Keratinocyte (primary cell): ENCODE measurements around the gene SLC35A5. TPM values are rescaled to one million over a fixed set of nuclear protein-coding genes. Genes with fewer than 3 reads are reported as not detected.
"Not testable (repeated sequence)": the region's sequence is repeated elsewhere in the genome, so short reads cannot be mapped to it uniquely, and the experiment has no call there.

Experiments used
- DNase-seq: peaks from one replicate; pipeline ENCODE4 v3.0.0-alpha.2; 2011; ENCODE audit warnings: low read depth, missing footprints, low spot score
- FAIRE-seq: peaks from 2 replicates; lab custom pipeline; 2011; peaks lifted over from hg19 to GRCh38; lab: Jason Lieb, UNC
- H2AFZ ChIP-seq: 2 replicates; pipeline ENCODE4 v1.6.0; 2012; ENCODE audit warnings: low read length, control low read depth, inconsistent platforms; ENCODE audit not compliant: control insufficient read depth
- H3K27ac ChIP-seq: 2 replicates; pipeline ENCODE4 v1.5.1; 2011; ENCODE audit warnings: low read length; ENCODE audit not compliant: control insufficient read depth, insufficient read depth
- H3K27me3 ChIP-seq: 3 replicates; pipeline ENCODE4 v1.6.0; 2011; ENCODE audit warnings: low read length; ENCODE audit not compliant: control insufficient read depth, insufficient read depth; ENCODE audit errors: extremely low read depth
- H3K36me3 ChIP-seq, 2 experiments: 2 replicates in 1 of 2; 3 replicates in 1 of 2; pipeline ENCODE4 v1.5.1; 2011; ENCODE audit warnings: low read length in 2 of 2, mild to moderate bottlenecking in 1 of 2; ENCODE audit not compliant: control insufficient read depth in 2 of 2, insufficient read depth in 2 of 2; ENCODE audit errors: extremely low read depth in 1 of 2
- H3K4me1 ChIP-seq: 3 replicates; pipeline ENCODE4 v1.5.1; 2011; ENCODE audit warnings: low read length; ENCODE audit not compliant: control insufficient read depth, insufficient read depth; ENCODE audit errors: extremely low read depth
- H3K4me2 ChIP-seq: 3 replicates; pipeline ENCODE4 v1.6.0; 2011; ENCODE audit warnings: low read depth, low read length; ENCODE audit not compliant: control insufficient read depth, insufficient read depth; ENCODE audit errors: extremely low read depth
- H3K4me3 ChIP-seq, 3 experiments: fragments of 200-600 bp in 1 of 3; sonication (generic) in 1 of 3; 2 replicates in 2 of 3; 3 replicates in 1 of 3; pipeline ENCODE4 v1.5.1; 2011 to 2016; ENCODE audit warnings: low read length in 3 of 3, mild to moderate bottlenecking in 3 of 3, control low read depth in 2 of 3, inconsistent platforms in 1 of 3, low read depth in 1 of 3, mixed read lengths in 1 of 3, mixed run types in 1 of 3, moderate library complexity in 1 of 3; ENCODE audit not compliant: control insufficient read depth in 2 of 3, insufficient read depth in 2 of 3; ENCODE audit errors: extremely low read depth in 1 of 3
- H3K79me2 ChIP-seq: 2 replicates; pipeline ENCODE4 v1.6.0; 2012; ENCODE audit warnings: low read length; ENCODE audit not compliant: control insufficient read depth, insufficient read depth
- H3K9ac ChIP-seq: 3 replicates; pipeline ENCODE4 v1.6.0; 2011; ENCODE audit warnings: low read length; ENCODE audit not compliant: control insufficient read depth, insufficient read depth; ENCODE audit errors: extremely low read depth
- H3K9me1 ChIP-seq: 3 replicates; pipeline ENCODE4 v1.6.0; 2011; ENCODE audit warnings: low read length; ENCODE audit not compliant: control insufficient read depth, insufficient read depth; ENCODE audit errors: extremely low read depth
- H3K9me3 ChIP-seq: 2 replicates; pipeline ENCODE4 v1.5.1; 2012; ENCODE audit warnings: low read depth, low read length; ENCODE audit not compliant: control insufficient read depth
- H4K20me1 ChIP-seq: 3 replicates; pipeline ENCODE4 v1.6.0; 2011; ENCODE audit warnings: low read length; ENCODE audit not compliant: control insufficient read depth, insufficient read depth; ENCODE audit errors: extremely low read depth
- CTCF ChIP-seq, 3 experiments: IDR thresholded peaks in 1 of 3; conservative IDR thresholded peaks in 1 of 3; optimal IDR thresholded peaks in 1 of 3; 2 replicates in 2 of 3; 3 replicates in 1 of 3; pipeline versions ENCODE3 to v1.5.1; 2011; ENCODE audit warnings: low read length in 3 of 3, mild to moderate bottlenecking in 3 of 3, moderate library complexity in 2 of 3, control low read depth in 1 of 3, inconsistent platforms in 1 of 3; ENCODE audit not compliant: insufficient read depth in 2 of 3; ENCODE audit errors: extremely low read depth in 1 of 3
- EZH2 ChIP-seq: IDR thresholded peaks from one replicate; pipeline ENCODE4 v1.6.1; 2012; ENCODE audit warnings: inconsistent platforms, mild to moderate bottlenecking, low read length, moderate library complexity
- dilution Hi-C: fragments of 300-500 bp; cut with MboI; formaldehyde crosslinking; loops from one replicate; pipeline ENCODE4 v1.7.0; 2020; ENCODE audit warnings: low sequenced_read_pairs; ENCODE audit not compliant: extremely low pct_ligation_motif_present
- polyA plus RNA-seq, 5 experiments: library from polyadenylated mRNA; depleted of rRNA in 3 of 5; stranded (reverse) in 3 of 5; stranded (forward) in 1 of 5; unstranded in 1 of 5; fragments of >200 nt; gene quantifications; 1 replicate in 1 of 5; 2 replicates in 3 of 5; 3 replicates in 1 of 5; pipeline versions ENCODE4 v1.2.1 to v1.2.3, GENCODE V29; 2011 to 2012; ENCODE audit warnings: missing spikeins in 2 of 5, low read depth in 1 of 5, low replicate concordance in 1 of 5

Gene SLC35A5
- polyA plus RNA-seq, 1 donor (not counting 4 experiments of a cell fraction or from before 2014, with no cell fraction given), result 31.8 TPM

- no peak for DNase-seq
Measured at GRCh38 chr3:112519424-112520001, 42.3 kb upstream of the SLC35A5 start.

GRCh38 chr3:112524127-112524526 is 37.7 kb upstream of the SLC35A5 start:
- not testable (repeated sequence) for H3K36me3 ChIP-seq, H3K9me1 ChIP-seq, FAIRE-seq, H3K27ac ChIP-seq, H3K4me2 ChIP-seq, H4K20me1 ChIP-seq, H3K4me1 ChIP-seq, H3K9me3 ChIP-seq, H3K4me3 ChIP-seq, H2AFZ ChIP-seq, H3K9ac ChIP-seq, DNase-seq, H3K79me2 ChIP-seq, H3K27me3 ChIP-seq
- dilution Hi-C loops, result loop anchor here (25.0 kb wide), 1 partner anchor 187 kb away; the partner anchor contains the start of gene CD200

More at GRCh38 chr3:112519424-112520001, 42.3 kb upstream of the SLC35A5 start:
- H3K9me3 ChIP-seq, result no peaks in the 10 kb centered on the region
- no peak overlapping the region for H3K4me2 ChIP-seq
- no peaks in the 10 kb centered on the region for H3K36me3 ChIP-seq
- no peak overlapping the region for H3K4me3 ChIP-seq
- no peak overlapping the region for H3K9ac ChIP-seq
- no peaks in the 10 kb centered on the region for H3K79me2 ChIP-seq
- H3K27ac ChIP-seq, result no peak overlapping the region
- TF ChIP-seq CTCF (optimal IDR thresholded peaks at IDR 0.05 in 1 of 3, IDR thresholded peaks at IDR 0.05 in 1 of 3, conservative IDR thresholded peaks at IDR 0.05 in 1 of 3; ENCODE audit: extremely low read depth in 1 of 3, insufficient read depth in 2 of 3, low read length in 3 of 3) (peak in 2 of 3 experiments; percentile 53 to 62), EZH2 (no peak)
- no peaks in the 10 kb centered on the region for H4K20me1 ChIP-seq
- H3K9me1 ChIP-seq, result no peaks in the 10 kb centered on the region
- H2AFZ ChIP-seq, result no peak overlapping the region
- no peaks in the 10 kb centered on the region for H3K27me3 ChIP-seq
- dilution Hi-C loops, result loop anchor here (25.0 kb wide), 1 partner anchor 182 kb away; the partner anchor contains the start of gene CD200
- no peaks in the 10 kb centered on the region for H3K4me1 ChIP-seq
- FAIRE-seq, result no peak

GRCh38 chr3:112530573-112530972 is 31.3 kb upstream of the SLC35A5 start:
- Histone ChIP-seq H3K9me1 (no peaks in the 10 kb centered on the region), H2AFZ (no peak overlapping the region), H3K4me1 (no peaks in the 10 kb centered on the region), H3K79me2 (no peaks in the 10 kb centered on the region), H3K27ac (no peak overlapping the region), H3K4me3 (no peak overlapping the region), H3K4me2 (no peak overlapping the region), H3K9ac (no peak overlapping the region), H3K36me3 (peaks cover 5% of the 10 kb centered on the region in 2 experiments), H3K27me3 (no peaks in the 10 kb centered on the region), H3K9me3 (no peaks in the 10 kb centered on the region), H4K20me1 (no peaks in the 10 kb centered on the region)
- no peak for TF ChIP-seq CTCF (optimal IDR thresholded peaks at IDR 0.05 in 1 of 3, IDR thresholded peaks at IDR 0.05 in 1 of 3, conservative IDR thresholded peaks at IDR 0.05 in 1 of 3; ENCODE audit: extremely low read depth in 1 of 3, insufficient read depth in 2 of 3, low read length in 3 of 3)
- no peak for TF ChIP-seq EZH2
- no peak for FAIRE-seq
- dilution Hi-C loops, result no loop called here
- DNase-seq, result no peak
